H9 (cell line): Measurements from ENCODE around the gene HECW1. TPM values are rescaled to one million over a fixed set of nuclear protein-coding genes. Genes with fewer than 3 reads are reported as not detected.
A peak's percentile ranks its signal among the peaks of the same experiment; 100 is the strongest.

ENCODE experiments used
- DNase-seq: peaks from one replicate; pipeline ENCODE4 v3.0.0-alpha.2; 2017
- H2AFZ ChIP-seq: one replicate; pipeline ENCODE4 v1.6.1; 2013; ENCODE audit warnings: mild to moderate bottlenecking, low read length, control low read depth, moderate library complexity
- H2AK5ac ChIP-seq: 2 replicates; pipeline ENCODE4 v1.6.1; 2013; ENCODE audit warnings: low read length, control low read depth, mixed read lengths; ENCODE audit not compliant: insufficient read length
- H2BK120ac ChIP-seq: one replicate; pipeline ENCODE4 v1.6.1; 2013; ENCODE audit warnings: low read depth, mild to moderate bottlenecking, low read length, control low read depth, inconsistent platforms; ENCODE audit not compliant: poor library complexity, severe bottlenecking
- H2BK12ac ChIP-seq: 2 replicates; pipeline ENCODE4 v1.6.1; 2013; ENCODE audit warnings: low read length, control low read depth, mixed read lengths, low read depth; ENCODE audit not compliant: insufficient read length
- H2BK15ac ChIP-seq: 2 replicates; pipeline ENCODE4 v1.6.1; 2013; ENCODE audit warnings: low read depth, low read length, control low read depth
- H2BK20ac ChIP-seq: one replicate; pipeline ENCODE4 v1.6.1; 2013; ENCODE audit warnings: low read depth, mild to moderate bottlenecking, low read length, control low read depth, inconsistent platforms; ENCODE audit not compliant: poor library complexity, severe bottlenecking
- H2BK5ac ChIP-seq: 2 replicates; pipeline ENCODE4 v1.6.1; 2013; ENCODE audit warnings: low read length, control low read depth, mixed read lengths; ENCODE audit not compliant: insufficient read length
- H3K14ac ChIP-seq: 2 replicates; pipeline ENCODE4 v1.6.1; 2013; ENCODE audit warnings: low read length, control low read depth; ENCODE audit not compliant: insufficient read depth
- H3K18ac ChIP-seq: 2 replicates; pipeline ENCODE4 v1.6.1; 2013; ENCODE audit warnings: low read depth, mild to moderate bottlenecking, mixed read lengths, low read length, control low read depth; ENCODE audit not compliant: insufficient read length
- H3K23ac ChIP-seq: 2 replicates; pipeline ENCODE4 v1.6.1; 2013; ENCODE audit warnings: low read length, control low read depth, mixed read lengths, low read depth; ENCODE audit not compliant: insufficient read length
- H3K23me2 ChIP-seq: 2 replicates; pipeline ENCODE4 v1.6.1; 2013; ENCODE audit warnings: low read depth, mild to moderate bottlenecking, mixed read lengths, low read length, control low read depth; ENCODE audit not compliant: insufficient read length, poor library complexity, severe bottlenecking
- H3K27ac ChIP-seq: 2 replicates; pipeline ENCODE4 v1.5.1; 2013; ENCODE audit warnings: low read length, control low read depth, mixed read lengths, low read depth; ENCODE audit not compliant: insufficient read length
- H3K27me3 ChIP-seq: 2 replicates; pipeline ENCODE4 v1.6.1; 2013; ENCODE audit warnings: low read length, control low read depth, inconsistent platforms; ENCODE audit not compliant: insufficient read depth
- H3K4ac ChIP-seq: 2 replicates; pipeline ENCODE4 v1.6.1; 2013; ENCODE audit warnings: low read depth, mild to moderate bottlenecking, control low read depth, inconsistent platforms, low read length, moderate library complexity
- H3K4me1 ChIP-seq: 2 replicates; pipeline ENCODE4 v1.6.1; 2013; ENCODE audit warnings: low read length, control low read depth, inconsistent platforms; ENCODE audit not compliant: insufficient read depth
- H3K4me2 ChIP-seq: 2 replicates; pipeline ENCODE4 v1.6.1; 2013; ENCODE audit warnings: low read length, control low read depth, mixed read lengths; ENCODE audit not compliant: insufficient read length, insufficient read depth
- H3K56ac ChIP-seq: 2 replicates; pipeline ENCODE4 v1.6.1; 2013; ENCODE audit warnings: low read depth, mild to moderate bottlenecking, mixed read lengths, low read length, control low read depth; ENCODE audit not compliant: insufficient read length
- H3K79me1 ChIP-seq: 2 replicates; pipeline ENCODE4 v1.6.1; 2013; ENCODE audit warnings: low read depth, mild to moderate bottlenecking, moderate library complexity, low read length, control low read depth, inconsistent platforms; ENCODE audit not compliant: insufficient read depth, poor library complexity, severe bottlenecking
- H3K79me2 ChIP-seq: 2 replicates; pipeline ENCODE4 v1.6.1; 2013; ENCODE audit warnings: low read length, control low read depth, inconsistent platforms; ENCODE audit not compliant: insufficient read depth
- H3K9ac ChIP-seq: 2 replicates; pipeline ENCODE4 v1.6.1; 2013; ENCODE audit warnings: low read length, control low read depth, mixed read lengths; ENCODE audit not compliant: insufficient read length; ENCODE audit errors: extremely low read depth
- H3K9me3 ChIP-seq: one replicate; pipeline ENCODE4 v1.6.1; 2013; ENCODE audit warnings: low read depth, low read length, inconsistent platforms; ENCODE audit not compliant: control insufficient read depth
- H3T11ph ChIP-seq: one replicate; pipeline ENCODE4 v1.6.1; 2013; ENCODE audit warnings: mild to moderate bottlenecking, low read length, control low read depth, inconsistent platforms
- H4K20me1 ChIP-seq: one replicate; pipeline ENCODE4 v1.6.1; 2013; ENCODE audit not compliant: control insufficient read depth, insufficient read length, insufficient read depth
- H4K5ac ChIP-seq: 2 replicates; pipeline ENCODE4 v1.6.1; 2013; ENCODE audit warnings: low read depth, mild to moderate bottlenecking, mixed read lengths, low read length, control low read depth; ENCODE audit not compliant: insufficient read length
- H4K8ac ChIP-seq: replicated peaks from 2 replicates; pipeline ENCODE4 v1.6.1; 2013; ENCODE audit warnings: low read length, control low read depth, mixed read lengths, low read depth; ENCODE audit not compliant: insufficient read length
- H4K91ac ChIP-seq: 2 replicates; pipeline ENCODE4 v1.6.1; 2013; ENCODE audit warnings: low read depth, mild to moderate bottlenecking, moderate library complexity, mixed read lengths, low read length, control low read depth; ENCODE audit not compliant: insufficient read length
- H3K27ac Mint-ChIP-seq, 3 experiments: 2 replicates in 2 of 3; 3 replicates in 1 of 3; pipeline ENCODE4 v1.8.0; 2020 to 2021; ENCODE audit warnings: mixed read lengths in 3 of 3, mild to moderate bottlenecking in 1 of 3, moderate library complexity in 1 of 3
- H3K27me3 Mint-ChIP-seq: 2 replicates; pipeline ENCODE4 v1.8.0; 2021; ENCODE audit warnings: low read depth, mild to moderate bottlenecking, moderate library complexity, mixed read lengths
- H3K36me3 Mint-ChIP-seq, 3 experiments: 2 replicates in 2 of 3; 3 replicates in 1 of 3; pipeline ENCODE4 v1.8.0; 2020 to 2021; ENCODE audit warnings: low read depth in 3 of 3, mixed read lengths in 3 of 3; ENCODE audit not compliant: insufficient read depth in 1 of 3
- H3K4me1 Mint-ChIP-seq, 2 experiments: 2 replicates each; pipeline ENCODE4 v1.8.0; 2020; ENCODE audit warnings: mixed read lengths in 2 of 2
- H3K4me3 Mint-ChIP-seq, 2 experiments: 2 replicates in 1 of 2; 3 replicates in 1 of 2; pipeline ENCODE4 v1.8.0; 2020 to 2021; ENCODE audit warnings: mild to moderate bottlenecking in 2 of 2, mixed read lengths in 2 of 2, moderate library complexity in 1 of 2
- H3K9me3 Mint-ChIP-seq, 2 experiments: 2 replicates in 1 of 2; 3 replicates in 1 of 2; pipeline ENCODE4 v1.8.0; 2020; ENCODE audit warnings: mild to moderate bottlenecking in 2 of 2, mixed read lengths in 2 of 2, moderate library complexity in 1 of 2
- CTCF ChIP-seq: fragments of 200-600 bp; sonication (generic); conservative IDR thresholded peaks from 3 replicates; pipeline ENCODE4 v1.8.0; 2021; ENCODE audit warnings: antibody characterized with exemption, mild to moderate bottlenecking
- WGBS: extraction: QIAGEN DNeasy Blood & Tissue Kit; methylation state at CpG from one replicate; pipeline ENCODE4 v1.1.7; 2013; ENCODE audit warnings: missing lambda C conversion rate, low lambda C conversion rate, mixed read lengths; ENCODE audit not compliant: insufficient read length; ENCODE audit errors: extremely low coverage; 5-methylcytosine and 5-hydroxymethylcytosine counted together
- total RNA-seq: library from RNA; stranded (reverse); gene quantifications from 2 replicates; pipeline ENCODE4 v1.2.1, GENCODE V29; 2021

Gene HECW1
- total RNA-seq, 1 experiment from 2014 or later: 5.0 TPM

- peaks cover 25% of the 10 kb centered on the region; the same call in 1 of the 2 replicates for H3K4me1 ChIP-seq
- TF ChIP-seq CTCF: no peak
- H3K79me1 ChIP-seq: no peaks in the 10 kb centered on the region
- no peaks in the 10 kb centered on the region for H3K79me2 ChIP-seq
- peaks cover 16 to 18% of the 10 kb centered on the region in 2 experiments for H3K9me3 Mint-ChIP-seq
- H3K23ac ChIP-seq: no peak overlapping the region
- peak; percentile 62 for DNase-seq
- H3K36me3 Mint-ChIP-seq: peaks cover 3 to 21% (median 17%) of the 10 kb centered on the region in 3 experiments; a peak in 6 of 7 replicates
- H3K27me3 Mint-ChIP-seq: no peaks in the 10 kb centered on the region
- H2BK12ac ChIP-seq: no peak overlapping the region
- no peak overlapping the region for H3T11ph ChIP-seq
- no peak overlapping the region for H2AK5ac ChIP-seq
- no peak overlapping the region for H3K14ac ChIP-seq
- no peaks in the 10 kb centered on the region for H3K23me2 ChIP-seq
- no peak overlapping the region for H3K4ac ChIP-seq
- H2BK5ac ChIP-seq: no peak overlapping the region
- H3K4me1 Mint-ChIP-seq: peaks cover 62% of the 10 kb centered on the region in 2 experiments
- no peak overlapping the region for H4K91ac ChIP-seq
- no peak overlapping the region for H3K27ac ChIP-seq
- H3K18ac ChIP-seq: no peak overlapping the region
- H3K4me3 Mint-ChIP-seq: no peak overlapping the region
- H3K9me3 ChIP-seq: peaks cover 7% of the 10 kb centered on the region
- H3K56ac ChIP-seq: no peak overlapping the region
- H2BK15ac ChIP-seq: no peak overlapping the region
- H3K4me2 ChIP-seq: no peak overlapping the region
- no peaks in the 10 kb centered on the region for H4K20me1 ChIP-seq
- H3K9ac ChIP-seq: no peak overlapping the region
- H3K27me3 ChIP-seq: no peaks in the 10 kb centered on the region
- no peak overlapping the region for H4K8ac ChIP-seq
- peak overlapping the region in 1 of 3 experiments; percentile 26; a peak in 2 of 7 replicates for H3K27ac Mint-ChIP-seq
- H4K5ac ChIP-seq: no peak overlapping the region
- H2AFZ ChIP-seq: no peak overlapping the region
- H2BK20ac ChIP-seq: no peak overlapping the region
- no peak overlapping the region for H2BK120ac ChIP-seq
- WGBS: no CpG with 5 or more reads among the region's 3 CpGs
Measured at GRCh38 chr7:43295429-43295828, 183.0 kb downstream of the HECW1 start.
